ENCODE results near the gene KCTD2. TPM values are rescaled to one million over a fixed set of nuclear protein-coding genes. Genes with fewer than 3 reads are reported as not detected.

The KCTD2 gene
- polyA plus RNA-seq, 1 of the 3 experiments (the other 2 are of a cell fraction) = 27.5 TPM

GRCh38 chr17:75103601-75104554, 56.9 kb downstream of the KCTD2 start:
- ChIA-PET POLR2A (interaction anchor here (0.8 to 1.1 kb wide), 2 partner anchors 29 to 1101 kb away, joined by 4 to 12 read pairs; no protein-coding TSS in a partner anchor), CTCF (interaction anchor here (0.6 to 4.9 kb wide), 17 partner anchors 9 to 1191 kb away, joined by 3 to 68 read pairs (median 9); partner anchors contain the start of genes MIF4GD, NT5C, OTOP2 and SLC16A5)
- H4K20me1 ChIP-seq (ENCODE audit: insufficient read depth) = no peaks in the 10 kb centered on the region
- no peak overlapping the region for H3K27ac ChIP-seq (ENCODE audit: low read depth in 2 of 2, low read length in 1 of 2)
- H3K9me3 ChIP-seq = no peaks in the 10 kb centered on the region
- H3K9me2 ChIP-seq = no peaks in the 10 kb centered on the region
- no peaks in the 10 kb centered on the region for H3K36me3 ChIP-seq (replicated peaks in 1 of 2; ENCODE audit: control insufficient read depth in 1 of 2, insufficient read depth in 2 of 2, low read length in 1 of 2)
- H3K79me2 ChIP-seq (ENCODE audit: insufficient read depth) = no peaks in the 10 kb centered on the region
- no peak overlapping the region for H3K4me3 ChIP-seq (ENCODE audit: low read depth in 2 of 2, low read length in 1 of 2)
- WGBS (ENCODE audit: low lambda C conversion rate) = 77% methylated on average over 14 of the region's 14 CpGs
- DNase-seq = no peak
- no peak overlapping the region for H3K4me2 ChIP-seq
- H2AFZ ChIP-seq (ENCODE audit: low read depth) = no peak overlapping the region
- H3F3A ChIP-seq (replicated peaks; ENCODE audit: insufficient read depth) = peaks cover 4% of the 10 kb centered on the region
- peaks cover 0 to 10% of the 10 kb centered on the region in 2 experiments; a peak in 1 of 4 replicates for H3K4me1 ChIP-seq (ENCODE audit: control insufficient read depth in 1 of 2, insufficient read depth in 2 of 2, low read depth in 1 of 2, low read length in 1 of 2)
- TF ChIP-seq ZBTB33 (IDR thresholded peaks at IDR 0.05; ENCODE audit: borderline replicate concordance, low read depth) (no peak), RXRA (IDR thresholded peaks at IDR 0.05; ENCODE audit: borderline replicate concordance, low read depth) (no peak), MAX (IDR thresholded peaks at IDR 0.05; ENCODE audit: low read depth) (no peak), FOXJ3 (CRISPR knock-in tag; IDR thresholded peaks at IDR 0.05) (no peak), REST (IDR thresholded peaks at IDR 0.05; ENCODE audit: low read depth, low read length) (no peak), YY1 (IDR thresholded peaks at IDR 0.05; ENCODE audit: low read depth) (no peak), TEAD4 (IDR thresholded peaks at IDR 0.05; ENCODE audit: borderline replicate concordance, insufficient read depth) (no peak), CHD2 (IDR thresholded peaks at IDR 0.05; ENCODE audit: low read length, partially characterized antibody) (no peak)
- H3K27me3 ChIP-seq (ENCODE audit: insufficient read depth) = no peaks in the 10 kb centered on the region
- H3K9ac ChIP-seq = no peak overlapping the region
